GM12878 (cell line): ENCODE measurements around the gene ELK4. TPM values are rescaled to one million over a fixed set of nuclear protein-coding genes. Genes with fewer than 3 reads are reported as not detected.

Source experiments
- ATAC-seq: fragments of 200-7000 bp; cut with Tn5 transposase; 3 replicates; pipeline ENCODE4 v1.9.1; 2020; ENCODE audit warnings: mild to moderate bottlenecking, moderate library complexity
- BruUV-seq: library from RNA; stranded (reverse); fragments of 400-500 nt; replicated peaks from 2 replicates; lab custom pipeline; 2021; lab: Mats Ljungman, UMichigan
- CTCF ChIA-PET: fragments of 300-600 bp; sonication (Branson Sonifier 250); formaldehyde crosslinking; extraction: SDS; loops from one replicate; lab custom pipeline; 2021; ENCODE audit warnings: inconsistent platforms; lab: Yijun Ruan, JAX
- POLR2A ChIA-PET: fragments of 350-600 bp; formaldehyde crosslinking; extraction: SDS; loops from one replicate; lab custom pipeline; 2021; ENCODE audit warnings: inconsistent platforms; lab: Charles Lee
- RAD21 ChIA-PET: fragments of 300-600 bp; sonication (Branson Sonifier 250); formaldehyde crosslinking; loops from one replicate; lab custom pipeline; 2023; ENCODE audit warnings: antibody characterized with exemption; ENCODE audit not compliant: unreplicated experiment; lab: Charles Lee
- SMC1A ChIA-PET: fragments of 300-600 bp; sonication (Branson Sonifier 250); formaldehyde crosslinking; loops from one replicate; lab custom pipeline; 2023; ENCODE audit not compliant: unreplicated experiment, uncharacterized antibody; lab: Charles Lee
- DNase-seq: peaks from one replicate; pipeline ENCODE4 v3.0.0-alpha.2; 2011; ENCODE audit warnings: low read depth, low spot score
- FAIRE-seq: peaks from 3 replicates; lab custom pipeline; 2011; peaks lifted over from hg19 to GRCh38; lab: Jason Lieb, UNC
- H2AFZ ChIP-seq: 2 replicates; pipeline ENCODE4 v1.6.0; 2011; ENCODE audit warnings: low read depth, low read length, control low read depth; ENCODE audit not compliant: control insufficient read depth
- H3K27ac ChIP-seq: 2 replicates; pipeline ENCODE4 v1.5.1; 2011; ENCODE audit warnings: control low read depth; ENCODE audit not compliant: control insufficient read depth, insufficient read depth
- H3K27me3 ChIP-seq, 2 experiments: replicated peaks in 1 of 2; 2 replicates each; pipeline versions ENCODE4 v1.6.0 to v1.6.1; 2011; ENCODE audit warnings: low read length in 1 of 2; ENCODE audit not compliant: control insufficient read depth in 2 of 2, insufficient read depth in 2 of 2
- H3K36me3 ChIP-seq, 2 experiments: 2 replicates each; pipeline ENCODE4 v1.5.1; 2011; ENCODE audit warnings: low read length in 1 of 2; ENCODE audit not compliant: control insufficient read depth in 2 of 2, insufficient read depth in 2 of 2
- H3K4me1 ChIP-seq: 2 replicates; pipeline ENCODE4 v1.6.1; 2011; ENCODE audit warnings: mild to moderate bottlenecking, low read length, moderate library complexity, mixed read lengths; ENCODE audit not compliant: control insufficient read depth, insufficient read depth
- H3K4me2 ChIP-seq: 2 replicates; pipeline ENCODE4 v1.6.0; 2011; ENCODE audit warnings: control low read depth; ENCODE audit not compliant: control insufficient read depth, insufficient read depth
- H3K4me3 ChIP-seq: fragments of 200-600 bp; sonication (generic); 2 replicates; pipeline ENCODE4 v1.5.1; 2016
- H3K79me2 ChIP-seq: 2 replicates; pipeline ENCODE4 v1.6.0; 2011; ENCODE audit warnings: low read length; ENCODE audit not compliant: control insufficient read depth, insufficient read depth
- H3K9ac ChIP-seq: 2 replicates; pipeline ENCODE4 v1.8.0; 2011; ENCODE audit warnings: low read length, control low read depth, mixed read lengths; ENCODE audit not compliant: control insufficient read depth, insufficient read depth
- H3K9me3 ChIP-seq: replicated peaks from 3 replicates; pipeline ENCODE4 v1.5.1; 2011; ENCODE audit warnings: mild to moderate bottlenecking, low read length; ENCODE audit not compliant: control insufficient read depth, insufficient read depth
- H4K20me1 ChIP-seq: 2 replicates; pipeline ENCODE4 v1.6.0; 2011; ENCODE audit not compliant: control insufficient read depth, insufficient read depth
- CEBPZ ChIP-seq: fragments of 150-350 bp; IDR thresholded peaks from 2 replicates; pipeline ENCODE4 v1.6.1; 2016; ENCODE audit warnings: low read depth, low read length
- ETV6 ChIP-seq, 2 experiments: fragments of 450-650 bp in 1 of 2; IDR thresholded peaks in 1 of 2; conservative IDR thresholded peaks in 1 of 2; 2 replicates each; pipeline ENCODE4 v1.6.1; 2014; ENCODE audit warnings: antibody characterized with exemption in 1 of 2, borderline replicate concordance in 1 of 2, low read depth in 1 of 2, mild to moderate bottlenecking in 1 of 2, moderate library complexity in 1 of 2
- HCFC1 ChIP-seq: fragments of 150-350 bp; IDR thresholded peaks from 2 replicates; pipeline ENCODE4 v1.6.1; 2014; ENCODE audit warnings: low read length
- MLLT1 ChIP-seq: fragments of 450-650 bp; IDR thresholded peaks from 2 replicates; pipeline ENCODE4 v1.6.1; 2016; ENCODE audit warnings: mild to moderate bottlenecking
- PAX5 ChIP-seq: IDR thresholded peaks from 2 replicates; pipeline ENCODE4 v1.6.1; 2011; ENCODE audit warnings: low read depth, low read length, borderline replicate concordance
- SP1 ChIP-seq: IDR thresholded peaks from one replicate; pipeline ENCODE4 v1.6.1; 2011; ENCODE audit warnings: low read depth, low read length
- ZBTB33 ChIP-seq: fragments of 450-650 bp; IDR thresholded peaks from 2 replicates; pipeline ENCODE4 v1.6.1; 2017; ENCODE audit warnings: mild to moderate bottlenecking
- ZBTB40 ChIP-seq: fragments of 450-650 bp; IDR thresholded peaks from 2 replicates; pipeline ENCODE4 v1.6.1; 2016; ENCODE audit warnings: mild to moderate bottlenecking, moderate library complexity, borderline replicate concordance
- WGBS: methylation state at CpG from one replicate; pipeline ENCODE4 v1.1.6; 2016; ENCODE audit warnings: low lambda C conversion rate; ENCODE audit not compliant: insufficient replicate concordance, insufficient coverage; ENCODE audit errors: missing lambda C conversion rate; 5-methylcytosine and 5-hydroxymethylcytosine counted together
- in situ Hi-C: fragments of 300-500 bp; cut with MboI; formaldehyde crosslinking; loops from 9 replicates; pipeline ENCODE4 v1.14.3; 2018; ENCODE audit warnings: mixed read lengths
- intact Hi-C: fragments of 100-400 bp; cut with micrococcal nuclease; formaldehyde crosslinking; loops from one replicate; pipeline ENCODE4 v1.14.2; 2022; ENCODE audit not compliant: unreplicated experiment
- polyA plus RNA-seq, 11 experiments: library from polyadenylated mRNA; depleted of rRNA in 4 of 11; unstranded in 6 of 11; stranded (reverse) in 5 of 11; fragments of >200 nt; fragmentation: Nextera tagmentation in 4 of 11; fragmentation: Illumina TruSeq in 1 of 11; extraction: Ambion mirVana in 4 of 11; extraction: Trizol in 1 of 11; gene quantifications; 1 replicate in 1 of 11; 2 replicates in 10 of 11; pipeline versions ENCODE4 v1.2.1 to v1.2.3, GENCODE V29; 2011 to 2016; ENCODE audit warnings: inconsistent platforms in 2 of 11, missing spikeins in 2 of 11, low read depth in 1 of 11
- total RNA-seq, 4 experiments: library from RNA; depleted of rRNA in 3 of 4; stranded (reverse); fragments of >200 nt in 3 of 4; fragmentation: Illumina TruSeq in 1 of 4; extraction: Trizol in 1 of 4; gene quantifications; 2 replicates each; pipeline versions ENCODE4 v1.2.1 to v1.2.3, GENCODE V29; 2013 to 2021

Gene ELK4
- total and polyA plus RNA-seq, 10 of the 15 experiments (the other 5 are each of a cell fraction or from before 2014, with no cell fraction given): 5.2 to 71.5 (median 18.5) TPM

GRCh38 chr1:205627956-205628355 is 3.9 kb downstream of the ELK4 start:
- H2AFZ ChIP-seq: no peak overlapping the region
- DNase-seq (no peak), ATAC-seq (no peak), FAIRE-seq (no peak)
- CTCF ChIA-PET: interaction anchor here (10.9 to 12.3 kb wide), 2 partner anchors 29 to 36 kb away, joined by 227 to 408 read pairs; no protein-coding TSS in a partner anchor
- no TSS peak for BruUV-seq
- peaks cover 69% of the 10 kb centered on the region for H3K79me2 ChIP-seq
- H3K4me2 ChIP-seq: peak overlapping the region; percentile 93
- in situ Hi-C loops (no loop called here), intact Hi-C loops (no loop called here)
- no peak overlapping the region; the same call in 1 of the 2 replicates for H3K9ac ChIP-seq
- TF ChIP-seq PAX5 (no peak), CEBPZ (no peak), ETV6 (conservative IDR thresholded peaks at IDR 0.05 in 1 of 2, IDR thresholded peaks at IDR 0.05 in 1 of 2; ENCODE audit: borderline replicate concordance in 1 of 2, low read depth in 1 of 2) (no peak), MLLT1 (peak; percentile 97), HCFC1 (no peak), ZBTB40 (0 out of 2 replicates have a peak, but pooled peaks have one; percentile 34), ZBTB33 (peak; percentile 86), SP1 (no peak)
- POLR2A ChIA-PET: interaction anchor here (0.7 to 3.6 kb wide), 2 partner anchors 34 to 1113 kb away, joined by 3 to 80 read pairs; no protein-coding TSS in a partner anchor
- no peaks in the 10 kb centered on the region for H3K27me3 ChIP-seq
- SMC1A ChIA-PET: interaction anchor here (1.0 to 8.1 kb wide), 4 partner anchors 23 to 36 kb away, joined by 4 to 301 read pairs (median 5); no protein-coding TSS in a partner anchor
- no peaks in the 10 kb centered on the region for H4K20me1 ChIP-seq
- H3K27ac ChIP-seq: no peak overlapping the region
- H3K9me3 ChIP-seq: no peaks in the 10 kb centered on the region
- peaks cover 17% of the 10 kb centered on the region for H3K4me1 ChIP-seq
- RAD21 ChIA-PET: interaction anchor here (1.1 to 6.8 kb wide), 4 partner anchors 27 to 84 kb away, joined by 4 to 381 read pairs (median 68); no protein-coding TSS in a partner anchor
- H3K36me3 ChIP-seq: peaks cover 4 to 7% of the 10 kb centered on the region in 2 experiments; a peak in 2 of 4 replicates
- H3K4me3 ChIP-seq: peak overlapping the region; percentile 57
- WGBS: 93% methylated on average over 8 of the region's 8 CpGs
